ENCODE data around the gene AP4S1.

DNA sequence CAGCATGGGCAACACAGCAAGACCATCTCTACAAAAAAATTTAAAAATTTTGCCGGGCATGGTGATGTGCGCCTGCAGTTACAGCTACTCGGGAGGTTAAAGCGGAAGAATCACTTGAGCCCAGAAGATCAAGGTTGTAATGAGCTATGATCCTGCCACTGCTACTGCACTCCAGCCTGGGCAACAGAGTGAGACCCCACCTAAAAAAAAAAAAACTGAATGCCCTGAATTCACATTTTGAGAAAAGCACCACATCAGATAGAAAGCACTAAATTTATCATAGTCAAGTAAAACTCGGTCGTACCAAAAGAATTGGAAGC is 24.1 kb upstream of the AP4S1 start:
- TF ChIP-seq, protein P1, sequence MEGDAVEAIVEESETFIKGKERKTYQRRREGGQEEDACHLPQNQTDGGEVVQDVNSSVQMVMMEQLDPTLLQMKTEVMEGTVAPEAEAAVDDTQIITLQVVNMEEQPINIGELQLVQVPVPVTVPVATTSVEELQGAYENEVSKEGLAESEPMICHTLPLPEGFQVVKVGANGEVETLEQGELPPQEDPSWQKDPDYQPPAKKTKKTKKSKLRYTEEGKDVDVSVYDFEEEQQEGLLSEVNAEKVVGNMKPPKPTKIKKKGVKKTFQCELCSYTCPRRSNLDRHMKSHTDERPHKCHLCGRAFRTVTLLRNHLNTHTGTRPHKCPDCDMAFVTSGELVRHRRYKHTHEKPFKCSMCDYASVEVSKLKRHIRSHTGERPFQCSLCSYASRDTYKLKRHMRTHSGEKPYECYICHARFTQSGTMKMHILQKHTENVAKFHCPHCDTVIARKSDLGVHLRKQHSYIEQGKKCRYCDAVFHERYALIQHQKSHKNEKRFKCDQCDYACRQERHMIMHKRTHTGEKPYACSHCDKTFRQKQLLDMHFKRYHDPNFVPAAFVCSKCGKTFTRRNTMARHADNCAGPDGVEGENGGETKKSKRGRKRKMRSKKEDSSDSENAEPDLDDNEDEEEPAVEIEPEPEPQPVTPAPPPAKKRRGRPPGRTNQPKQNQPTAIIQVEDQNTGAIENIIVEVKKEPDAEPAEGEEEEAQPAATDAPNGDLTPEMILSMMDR (IDR thresholded peaks at IDR 0.05; ENCODE audit: insufficient read depth, low read length, poor library complexity, severe bottlenecking), result no peak
- no peak for TF ChIP-seq EZH2phosphoT487 (conservative IDR thresholded peaks at IDR 0.05; ENCODE audit: low read length)

Data from SU-DHL-6 (cell line).